ENCODE data around the gene GEN1. TPM values are rescaled to one million over a fixed set of nuclear protein-coding genes. Genes with fewer than 3 reads are reported as not detected.

The GEN1 gene
- total and polyA plus RNA-seq, 2 of the 13 experiments (the other 11 are each of a cell fraction or from before 2014, with no cell fraction given), result 9.9 to 27.1 TPM

DNA sequence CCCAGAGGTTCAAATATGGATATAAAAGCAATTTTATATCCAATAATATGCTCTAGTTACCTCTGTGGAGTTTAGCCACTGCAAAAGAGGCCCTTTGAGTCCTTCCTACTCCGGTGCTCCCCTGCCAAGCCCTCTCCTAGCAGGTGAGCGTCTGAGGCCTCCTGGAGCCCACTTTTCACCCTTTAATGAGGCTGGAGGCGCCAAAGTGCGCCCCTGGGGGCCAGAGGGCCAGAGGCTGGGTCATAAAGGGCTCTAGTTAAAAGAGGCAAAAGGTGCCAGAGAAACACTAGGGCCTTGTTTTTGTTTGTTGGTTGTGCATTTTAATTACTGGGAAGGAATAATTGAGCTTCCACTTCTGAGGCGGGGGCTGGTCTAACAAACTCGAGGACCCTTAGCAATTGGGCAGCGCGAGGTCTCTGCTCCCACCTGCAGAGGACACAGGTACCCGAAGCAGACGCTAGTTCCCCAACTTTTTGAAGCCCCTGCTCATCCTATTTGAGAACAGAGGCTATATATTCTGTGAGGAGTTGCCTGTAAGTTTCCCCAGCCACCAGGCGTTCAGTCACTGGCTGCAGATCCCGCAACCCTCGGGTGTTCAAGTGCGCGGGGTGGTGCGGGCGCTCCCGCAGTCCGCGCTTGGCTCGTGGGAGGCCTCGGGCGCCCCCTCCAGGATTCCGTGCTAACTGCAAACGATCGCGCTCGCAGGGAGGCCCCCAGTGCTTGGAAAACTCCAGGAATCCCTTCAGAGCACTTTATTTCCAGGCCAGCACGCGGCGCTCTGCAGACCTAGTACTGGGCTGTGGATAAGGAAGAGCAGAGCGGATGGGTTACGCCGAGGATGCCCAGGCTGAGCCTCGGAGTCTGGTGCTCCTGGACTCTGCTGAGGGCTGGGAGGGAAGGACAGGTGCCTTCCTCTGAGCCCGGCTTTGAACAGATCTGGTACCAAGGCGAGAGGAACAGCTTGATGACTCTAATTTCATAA, 76.4 kb downstream of the GEN1 start (continued):
- TF ChIP-seq, protein P1, sequence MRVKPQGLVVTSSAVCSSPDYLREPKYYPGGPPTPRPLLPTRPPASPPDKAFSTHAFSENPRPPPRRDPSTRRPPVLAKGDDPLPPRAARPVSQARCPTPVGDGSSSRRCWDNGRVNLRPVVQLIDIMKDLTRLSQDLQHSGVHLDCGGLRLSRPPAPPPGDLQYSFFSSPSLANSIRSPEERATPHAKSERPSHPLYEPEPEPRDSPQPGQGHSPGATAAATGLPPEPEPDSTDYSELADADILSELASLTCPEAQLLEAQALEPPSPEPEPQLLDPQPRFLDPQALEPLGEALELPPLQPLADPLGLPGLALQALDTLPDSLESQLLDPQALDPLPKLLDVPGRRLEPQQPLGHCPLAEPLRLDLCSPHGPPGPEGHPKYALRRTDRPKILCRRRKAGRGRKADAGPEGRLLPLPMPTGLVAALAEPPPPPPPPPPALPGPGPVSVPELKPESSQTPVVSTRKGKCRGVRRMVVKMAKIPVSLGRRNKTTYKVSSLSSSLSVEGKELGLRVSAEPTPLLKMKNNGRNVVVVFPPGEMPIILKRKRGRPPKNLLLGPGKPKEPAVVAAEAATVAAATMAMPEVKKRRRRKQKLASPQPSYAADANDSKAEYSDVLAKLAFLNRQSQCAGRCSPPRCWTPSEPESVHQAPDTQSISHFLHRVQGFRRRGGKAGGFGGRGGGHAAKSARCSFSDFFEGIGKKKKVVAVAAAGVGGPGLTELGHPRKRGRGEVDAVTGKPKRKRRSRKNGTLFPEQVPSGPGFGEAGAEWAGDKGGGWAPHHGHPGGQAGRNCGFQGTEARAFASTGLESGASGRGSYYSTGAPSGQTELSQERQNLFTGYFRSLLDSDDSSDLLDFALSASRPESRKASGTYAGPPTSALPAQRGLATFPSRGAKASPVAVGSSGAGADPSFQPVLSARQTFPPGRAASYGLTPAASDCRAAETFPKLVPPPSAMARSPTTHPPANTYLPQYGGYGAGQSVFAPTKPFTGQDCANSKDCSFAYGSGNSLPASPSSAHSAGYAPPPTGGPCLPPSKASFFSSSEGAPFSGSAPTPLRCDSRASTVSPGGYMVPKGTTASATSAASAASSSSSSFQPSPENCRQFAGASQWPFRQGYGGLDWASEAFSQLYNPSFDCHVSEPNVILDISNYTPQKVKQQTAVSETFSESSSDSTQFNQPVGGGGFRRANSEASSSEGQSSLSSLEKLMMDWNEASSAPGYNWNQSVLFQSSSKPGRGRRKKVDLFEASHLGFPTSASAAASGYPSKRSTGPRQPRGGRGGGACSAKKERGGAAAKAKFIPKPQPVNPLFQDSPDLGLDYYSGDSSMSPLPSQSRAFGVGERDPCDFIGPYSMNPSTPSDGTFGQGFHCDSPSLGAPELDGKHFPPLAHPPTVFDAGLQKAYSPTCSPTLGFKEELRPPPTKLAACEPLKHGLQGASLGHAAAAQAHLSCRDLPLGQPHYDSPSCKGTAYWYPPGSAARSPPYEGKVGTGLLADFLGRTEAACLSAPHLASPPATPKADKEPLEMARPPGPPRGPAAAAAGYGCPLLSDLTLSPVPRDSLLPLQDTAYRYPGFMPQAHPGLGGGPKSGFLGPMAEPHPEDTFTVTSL (CRISPR knock-in tag; IDR thresholded peaks at IDR 0.05; ENCODE audit: borderline replicate concordance), result peak; percentile 64; the same call in 1 of the 2 replicates
- TF ChIP-seq MEF2D (CRISPR knock-in tag; IDR thresholded peaks at IDR 0.05) (0 out of 2 replicates have a peak, but pooled peaks have one; percentile 26), ZKSCAN8 (CRISPR knock-in tag; IDR thresholded peaks at IDR 0.05; ENCODE audit: borderline replicate concordance) (no peak), ZMYM4 (CRISPR knock-in tag; IDR thresholded peaks at IDR 0.05) (peak; percentile 87), STAT5B (CRISPR knock-in tag; IDR thresholded peaks at IDR 0.05) (no peak), ZNF670 (CRISPR knock-in tag; IDR thresholded peaks at IDR 0.05; ENCODE audit: borderline replicate concordance) (0 out of 2 replicates have a peak, but pooled peaks have one; percentile 18), ZNF282 (IDR thresholded peaks at IDR 0.05; ENCODE audit: partially characterized antibody) (no peak), MAZ (IDR thresholded peaks at IDR 0.05; ENCODE audit: borderline replicate concordance, low read depth, low read length) (peak; percentile 91), MAZ (CRISPR knock-in tag; IDR thresholded peaks at IDR 0.05; ENCODE audit: low read depth) (peak; percentile 79; the same call in 1 of the 2 replicates), CBX2 (IDR thresholded peaks at IDR 0.05; ENCODE audit: low read depth, low read length) (no peak), CBX2 (CRISPR knock-in tag; IDR thresholded peaks at IDR 0.05; ENCODE audit: low read depth) (0 out of 2 replicates have a peak, but pooled peaks have one; percentile 85), ETV5 (CRISPR knock-in tag; IDR thresholded peaks at IDR 0.05; ENCODE audit: borderline replicate concordance) (peak; percentile 32; the same call in 1 of the 2 replicates), ZFYVE20 (CRISPR knock-in tag; IDR thresholded peaks at IDR 0.05; ENCODE audit: borderline replicate concordance, low read depth) (no peak)
- TF ChIP-seq, protein P2, sequence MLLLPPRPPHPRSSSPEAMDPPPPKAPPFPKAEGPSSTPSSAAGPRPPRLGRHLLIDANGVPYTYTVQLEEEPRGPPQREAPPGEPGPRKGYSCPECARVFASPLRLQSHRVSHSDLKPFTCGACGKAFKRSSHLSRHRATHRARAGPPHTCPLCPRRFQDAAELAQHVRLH (CRISPR knock-in tag; IDR thresholded peaks at IDR 0.05; ENCODE audit: borderline replicate concordance, low read depth), result peak; percentile 56; the same call in 1 of the 2 replicates
- TF ChIP-seq, protein P3, sequence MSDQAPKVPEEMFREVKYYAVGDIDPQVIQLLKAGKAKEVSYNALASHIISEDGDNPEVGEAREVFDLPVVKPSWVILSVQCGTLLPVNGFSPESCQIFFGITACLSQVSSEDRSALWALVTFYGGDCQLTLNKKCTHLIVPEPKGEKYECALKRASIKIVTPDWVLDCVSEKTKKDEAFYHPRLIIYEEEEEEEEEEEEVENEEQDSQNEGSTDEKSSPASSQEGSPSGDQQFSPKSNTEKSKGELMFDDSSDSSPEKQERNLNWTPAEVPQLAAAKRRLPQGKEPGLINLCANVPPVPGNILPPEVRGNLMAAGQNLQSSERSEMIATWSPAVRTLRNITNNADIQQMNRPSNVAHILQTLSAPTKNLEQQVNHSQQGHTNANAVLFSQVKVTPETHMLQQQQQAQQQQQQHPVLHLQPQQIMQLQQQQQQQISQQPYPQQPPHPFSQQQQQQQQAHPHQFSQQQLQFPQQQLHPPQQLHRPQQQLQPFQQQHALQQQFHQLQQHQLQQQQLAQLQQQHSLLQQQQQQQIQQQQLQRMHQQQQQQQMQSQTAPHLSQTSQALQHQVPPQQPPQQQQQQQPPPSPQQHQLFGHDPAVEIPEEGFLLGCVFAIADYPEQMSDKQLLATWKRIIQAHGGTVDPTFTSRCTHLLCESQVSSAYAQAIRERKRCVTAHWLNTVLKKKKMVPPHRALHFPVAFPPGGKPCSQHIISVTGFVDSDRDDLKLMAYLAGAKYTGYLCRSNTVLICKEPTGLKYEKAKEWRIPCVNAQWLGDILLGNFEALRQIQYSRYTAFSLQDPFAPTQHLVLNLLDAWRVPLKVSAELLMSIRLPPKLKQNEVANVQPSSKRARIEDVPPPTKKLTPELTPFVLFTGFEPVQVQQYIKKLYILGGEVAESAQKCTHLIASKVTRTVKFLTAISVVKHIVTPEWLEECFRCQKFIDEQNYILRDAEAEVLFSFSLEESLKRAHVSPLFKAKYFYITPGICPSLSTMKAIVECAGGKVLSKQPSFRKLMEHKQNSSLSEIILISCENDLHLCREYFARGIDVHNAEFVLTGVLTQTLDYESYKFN (CRISPR knock-in tag; conservative IDR thresholded peaks at IDR 0.05), result no peak
- TF ChIP-seq, protein P4, sequence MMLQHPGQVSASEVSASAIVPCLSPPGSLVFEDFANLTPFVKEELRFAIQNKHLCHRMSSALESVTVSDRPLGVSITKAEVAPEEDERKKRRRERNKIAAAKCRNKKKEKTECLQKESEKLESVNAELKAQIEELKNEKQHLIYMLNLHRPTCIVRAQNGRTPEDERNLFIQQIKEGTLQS (CRISPR knock-in tag; IDR thresholded peaks at IDR 0.05), result no peak

Measured in HepG2 (cell line).